ENCODE measurements around the gene TRIM62.

Gene TRIM62

GRCh38 chr1:33180911-33181890, 642 bp downstream of the TRIM62 start:
- FAIRE-seq (peak; percentile 72), DNase-seq (ENCODE audit: insufficient read length, low spot score) (peak; percentile 95)

GRCh38 chr1:33180226-33180910, 1.5 kb downstream of the TRIM62 start:
- DNase-seq (ENCODE audit: insufficient read length, low spot score) = no peak
- FAIRE-seq = no peak

DNA sequence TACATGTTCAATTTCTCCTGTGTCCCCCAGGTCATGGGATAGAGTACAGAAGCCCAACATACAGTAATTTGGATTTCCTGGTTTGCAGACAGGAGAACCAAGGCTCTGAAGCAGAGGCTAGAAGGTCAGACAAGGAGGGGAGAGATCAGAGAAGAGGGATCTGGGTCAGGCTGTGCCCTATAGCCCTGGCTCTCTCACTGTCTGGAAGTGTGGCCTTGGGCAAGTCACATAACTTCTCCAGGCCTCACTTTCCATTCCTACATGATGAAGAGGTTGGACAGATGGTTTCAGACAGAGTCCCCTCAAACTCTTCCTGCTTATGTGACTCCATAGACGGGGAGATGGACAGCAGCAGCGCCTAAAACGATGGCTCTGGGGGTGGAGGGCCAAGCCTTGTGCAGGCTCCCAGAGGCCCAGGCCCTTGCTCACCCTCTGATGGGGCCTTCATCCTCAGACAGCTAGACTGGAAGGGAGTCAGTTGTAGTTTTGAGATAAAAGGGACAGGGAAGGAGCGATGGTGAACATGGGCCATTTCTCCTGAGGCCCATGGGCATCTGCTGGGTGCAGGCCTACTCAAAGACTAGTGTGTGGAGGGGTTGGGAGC, 2.9 kb downstream of the TRIM62 start:
- FAIRE-seq (no peak), DNase-seq (ENCODE audit: insufficient read length, low spot score) (no peak)

DNA sequence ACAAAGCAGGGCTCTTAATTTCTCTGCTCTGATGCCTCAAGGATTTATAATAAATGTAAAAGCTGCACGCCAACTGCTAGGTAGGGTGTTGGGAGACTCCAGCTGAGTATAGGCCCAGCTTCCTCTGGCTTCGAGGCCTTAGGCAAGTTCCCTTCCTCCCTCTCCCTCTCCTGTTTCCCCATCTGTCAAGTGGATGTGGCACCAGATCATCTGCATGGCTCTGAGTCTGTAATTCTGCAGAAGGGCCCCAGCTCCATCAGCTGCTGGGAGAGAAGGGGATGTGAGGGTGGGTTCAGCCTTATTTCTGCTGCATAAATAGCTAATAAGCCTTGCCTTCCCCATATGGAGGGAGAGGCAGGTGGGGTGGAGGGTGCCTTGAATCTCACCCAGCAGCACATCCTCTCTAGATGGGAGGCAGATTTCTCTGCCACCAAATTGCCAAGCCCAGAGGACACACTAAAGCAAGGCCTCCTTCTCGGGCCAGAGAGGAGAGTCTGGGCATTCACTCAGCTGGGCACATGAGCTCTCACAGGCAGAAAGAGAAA, 3.8 kb downstream of the TRIM62 start:
- DNase-seq (ENCODE audit: insufficient read length, low spot score) (no peak), FAIRE-seq (no peak)

DNA sequence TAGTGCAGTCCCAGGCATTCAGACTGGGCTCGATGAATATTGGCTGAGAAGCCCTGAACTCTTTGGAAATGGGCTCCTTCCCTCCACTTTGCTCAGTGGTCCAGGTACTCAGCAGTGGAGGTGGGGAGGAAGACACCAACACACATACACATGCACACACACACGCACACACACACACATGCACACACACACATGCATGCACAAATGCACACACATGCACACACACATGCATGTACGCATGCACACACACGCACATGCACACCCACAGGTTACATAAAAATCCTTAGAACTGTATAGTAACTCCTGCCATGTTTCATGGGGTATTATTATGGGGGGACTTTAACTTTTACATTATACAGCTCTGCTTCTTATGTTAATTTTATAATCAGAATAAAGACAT, 5.0 kb downstream of the TRIM62 start:
- FAIRE-seq (no peak), DNase-seq (ENCODE audit: insufficient read length, low spot score) (no peak)

DNA sequence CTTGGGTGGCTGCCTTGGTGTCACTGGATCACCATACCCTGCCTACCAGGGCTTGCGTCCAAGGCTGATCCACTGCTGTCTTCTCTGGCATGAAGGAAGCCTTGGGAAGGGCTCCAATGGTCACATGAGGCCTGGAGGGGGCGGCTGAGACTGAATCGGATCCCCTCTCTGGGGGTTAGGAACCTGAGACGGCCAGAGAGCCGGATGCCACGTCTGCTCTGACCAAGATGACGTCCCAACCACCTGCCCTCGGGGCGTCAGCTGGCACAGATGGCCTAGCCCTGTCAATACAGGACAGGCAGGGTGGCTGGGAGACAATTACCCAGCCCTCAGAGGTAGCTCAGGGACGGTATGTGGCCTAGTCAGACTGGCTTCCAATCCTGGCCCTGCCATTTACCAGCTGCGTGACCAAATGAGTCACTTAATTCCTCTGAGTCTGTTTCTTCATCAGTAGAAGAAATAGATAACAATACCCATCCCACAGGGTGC, 5.4 kb downstream of the TRIM62 start:
- FAIRE-seq (no peak), DNase-seq (ENCODE audit: insufficient read length, low spot score) (no peak)

DNA sequence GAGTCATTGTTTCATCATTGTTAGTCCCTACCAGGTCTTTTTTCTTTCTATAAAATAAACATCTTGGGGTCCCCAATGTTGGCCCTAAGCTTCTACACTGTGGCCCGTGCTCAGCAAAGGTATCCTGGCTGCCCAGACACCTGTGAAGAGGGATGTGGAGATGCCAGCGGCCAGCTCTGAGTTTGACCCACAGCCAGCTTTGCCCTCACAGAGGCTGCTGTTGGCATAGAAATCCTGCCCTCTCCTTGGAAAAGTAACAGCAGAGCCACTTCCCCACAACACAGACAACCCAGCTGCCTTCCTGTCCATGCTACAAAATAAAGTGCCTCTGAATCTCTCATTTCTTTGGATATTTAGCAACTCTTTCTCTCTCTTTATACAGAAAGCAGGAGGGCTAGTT, 6.0 kb downstream of the TRIM62 start:
- FAIRE-seq = no peak
- DNase-seq (ENCODE audit: insufficient read length, low spot score) = no peak

DNA sequence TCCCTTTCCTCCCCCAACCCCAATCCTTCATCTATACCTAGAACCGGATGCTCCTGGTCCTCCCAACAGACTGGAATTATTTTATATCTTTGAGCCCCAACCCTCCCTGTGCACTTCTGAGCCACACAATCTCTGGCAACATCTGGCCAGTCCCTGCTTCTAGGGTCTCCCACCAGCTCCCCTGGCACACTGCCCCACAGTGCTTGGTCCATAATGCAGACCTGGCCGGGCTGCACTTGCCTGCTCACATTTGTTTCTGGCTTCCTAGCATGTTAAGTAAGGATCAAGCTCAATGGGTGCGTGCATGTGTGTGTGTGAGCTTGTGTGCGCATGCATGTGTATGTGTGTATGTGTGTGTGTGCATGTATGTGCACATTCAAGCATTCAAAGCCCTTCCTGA, 8.8 kb downstream of the TRIM62 start:
- FAIRE-seq = no peak

DNA sequence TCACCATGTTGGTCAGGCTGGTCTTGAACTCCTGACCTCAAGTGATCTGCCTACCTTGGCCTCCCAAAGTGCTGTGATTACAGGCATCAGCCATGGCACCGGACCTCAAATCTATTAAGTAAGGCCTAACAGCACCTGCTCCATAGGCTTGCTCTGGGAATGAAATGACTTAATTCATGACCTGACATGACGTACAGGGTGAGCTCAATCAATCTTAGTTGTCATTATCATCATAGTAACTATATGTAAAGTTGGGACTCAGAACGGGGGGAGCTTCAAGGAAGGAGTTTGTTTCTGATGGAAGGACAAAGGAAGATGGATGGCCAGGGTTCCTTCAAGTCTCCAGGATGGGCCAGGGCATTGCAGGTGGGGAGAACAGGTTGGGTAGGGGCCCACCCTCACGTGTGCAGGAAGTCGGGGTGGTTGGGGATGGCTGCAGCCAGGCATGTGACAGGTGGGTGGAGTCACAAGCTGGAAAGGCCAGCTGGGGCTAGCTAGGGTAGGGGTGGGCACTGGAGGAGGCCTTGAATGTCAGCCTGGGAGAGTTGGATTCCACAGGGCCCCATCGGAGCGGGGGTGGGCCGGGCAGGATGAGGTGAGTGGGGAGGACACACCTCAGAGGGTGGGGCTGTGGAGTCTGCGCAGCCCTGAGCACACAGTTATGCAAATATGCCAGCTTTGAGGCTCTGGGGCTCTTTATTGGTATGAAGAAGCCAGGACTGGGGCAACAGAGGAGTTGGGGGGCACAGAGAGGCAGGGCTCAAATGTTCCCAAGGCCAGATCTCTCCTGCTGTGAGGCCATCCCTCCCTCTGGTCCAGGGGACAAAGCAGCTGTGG, 9.6 kb downstream of the TRIM62 start:
- no peak for DNase-seq (ENCODE audit: insufficient read length, low spot score)
- FAIRE-seq = no peak

More for the DNA sequence above, 8.8 kb downstream of the TRIM62 start:
- DNase-seq (ENCODE audit: insufficient read length, low spot score) = no peak

DNA sequence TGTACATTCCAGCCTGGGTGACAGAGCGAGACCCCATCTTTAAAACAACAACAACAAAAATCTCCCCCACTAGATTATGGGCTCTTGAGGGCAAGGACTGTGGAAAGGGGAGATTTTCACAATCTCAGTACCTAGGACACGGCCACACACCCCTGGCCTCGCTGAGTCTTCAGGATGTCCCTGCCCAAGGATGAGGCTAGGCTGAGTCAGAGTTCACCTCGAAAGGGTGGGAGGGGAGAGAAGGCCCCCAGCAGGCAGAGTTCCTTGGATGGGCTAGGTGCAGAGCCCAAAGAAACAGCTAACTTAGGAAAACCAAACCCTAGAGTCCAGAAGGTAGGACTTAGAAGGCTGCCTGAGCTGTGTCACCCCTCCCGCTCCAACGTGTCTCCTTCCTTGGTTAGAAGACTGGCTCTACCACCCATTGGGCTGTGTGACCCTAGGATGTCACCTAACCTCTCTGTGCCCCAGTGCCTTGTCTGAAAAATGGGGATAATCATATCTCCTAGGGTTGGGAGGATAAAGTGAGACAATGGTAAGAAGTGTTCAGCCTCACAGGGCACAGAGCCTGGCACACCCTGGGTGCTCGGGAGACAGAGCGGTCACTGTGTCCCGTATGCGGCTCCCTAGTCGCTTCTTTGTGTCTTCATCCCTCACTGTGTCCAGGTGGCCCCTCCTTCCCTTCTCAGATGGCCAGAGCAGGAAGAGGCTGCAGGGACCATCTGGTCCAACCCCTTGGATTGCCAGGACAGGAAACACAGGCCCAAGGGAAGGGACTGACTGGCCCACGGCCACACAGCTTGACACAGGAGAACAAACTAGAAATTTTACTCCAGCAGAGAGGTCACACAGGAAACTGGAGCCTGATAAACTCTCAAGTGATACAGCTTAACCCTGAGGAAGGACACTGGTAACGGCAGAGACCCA, 11.2 kb downstream of the TRIM62 start:
- no peak for DNase-seq (ENCODE audit: insufficient read length, low spot score)
- no peak for FAIRE-seq

- FAIRE-seq (no peak), DNase-seq (ENCODE audit: insufficient read length, low spot score) (no peak)
Observed at GRCh38 chr1:33169290-33170055, 12.4 kb downstream of the TRIM62 start.

DNA sequence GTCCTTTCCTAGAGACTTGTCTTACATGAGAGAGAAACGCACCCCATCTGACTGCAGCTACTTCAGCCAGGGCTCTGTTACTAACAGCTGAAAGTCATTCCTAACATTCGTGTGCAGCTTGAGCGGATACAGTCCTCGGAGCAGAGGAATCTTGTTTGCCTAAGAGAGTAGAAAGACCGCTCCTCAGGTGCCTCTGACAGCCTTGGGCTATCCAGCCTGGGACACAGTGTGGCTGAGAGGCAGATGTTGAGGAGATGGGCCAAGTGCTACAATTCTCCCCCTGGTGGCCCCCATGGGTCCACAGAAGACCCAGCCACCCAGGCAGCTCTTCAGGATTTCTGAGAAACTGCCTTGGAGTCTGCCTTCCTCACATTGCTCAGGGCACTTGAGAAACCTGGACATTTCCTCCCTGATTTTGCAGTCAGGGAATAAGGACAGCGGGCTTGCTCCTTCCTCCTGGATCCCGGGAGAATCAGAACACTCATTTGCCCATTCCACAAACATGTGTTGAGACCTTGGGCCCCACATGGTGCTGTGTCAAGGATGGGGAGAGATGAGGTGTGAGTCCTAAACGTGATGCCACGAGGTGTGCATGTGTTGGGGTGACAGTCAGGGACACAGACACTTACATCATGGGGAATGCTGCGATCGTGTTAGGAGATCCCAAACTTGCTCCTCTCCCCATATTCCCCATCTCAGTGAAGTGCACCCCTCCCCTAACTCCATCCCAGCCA, 13.1 kb downstream of the TRIM62 start:
- FAIRE-seq (no peak), DNase-seq (ENCODE audit: insufficient read length, low spot score) (no peak)

DNA sequence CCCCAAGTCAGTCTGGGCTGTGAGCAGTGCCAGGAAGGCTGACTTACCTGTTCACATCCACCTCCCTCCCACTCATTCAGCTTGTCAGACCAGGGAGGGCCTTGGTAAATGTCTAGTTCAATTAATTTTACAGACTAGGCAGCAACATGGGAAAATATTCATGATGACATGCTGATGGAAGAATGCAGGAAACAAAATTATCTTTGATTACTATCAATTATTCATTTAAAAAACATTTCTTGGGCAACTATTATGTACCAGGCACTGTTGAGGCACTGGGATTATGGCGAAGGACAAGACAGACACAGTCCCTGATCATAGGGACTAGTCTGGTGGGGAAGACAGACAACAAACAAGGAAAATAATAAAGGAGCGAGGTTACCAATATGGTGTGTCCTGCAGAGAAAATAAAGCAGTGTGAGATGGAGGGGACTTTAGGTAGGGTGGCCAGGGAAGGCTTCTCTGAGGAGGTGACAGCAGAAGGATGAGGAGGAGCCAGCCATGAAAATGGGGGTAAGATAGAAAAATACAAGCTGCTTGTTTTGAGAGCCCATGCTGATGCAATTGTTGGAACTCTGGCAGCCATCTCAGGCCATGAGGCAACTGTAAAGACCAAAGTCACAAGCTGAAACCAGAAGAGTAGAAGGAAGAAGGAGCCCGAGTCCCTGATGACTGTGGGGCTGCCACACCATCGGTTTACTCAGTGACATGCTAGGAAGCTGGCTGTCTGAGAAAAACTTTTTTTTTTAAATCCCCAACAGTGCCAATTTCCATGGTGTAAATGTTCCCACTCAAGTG, 14.0 kb downstream of the TRIM62 start:
- no peak for FAIRE-seq

GRCh38 chr1:33165809-33166208, 16.0 kb downstream of the TRIM62 start:
- DNase-seq (ENCODE audit: insufficient read length, low spot score) = no peak
- no peak for FAIRE-seq

More for the DNA sequence above, 14.0 kb downstream of the TRIM62 start:
- no peak for DNase-seq (ENCODE audit: insufficient read length, low spot score)

DNA sequence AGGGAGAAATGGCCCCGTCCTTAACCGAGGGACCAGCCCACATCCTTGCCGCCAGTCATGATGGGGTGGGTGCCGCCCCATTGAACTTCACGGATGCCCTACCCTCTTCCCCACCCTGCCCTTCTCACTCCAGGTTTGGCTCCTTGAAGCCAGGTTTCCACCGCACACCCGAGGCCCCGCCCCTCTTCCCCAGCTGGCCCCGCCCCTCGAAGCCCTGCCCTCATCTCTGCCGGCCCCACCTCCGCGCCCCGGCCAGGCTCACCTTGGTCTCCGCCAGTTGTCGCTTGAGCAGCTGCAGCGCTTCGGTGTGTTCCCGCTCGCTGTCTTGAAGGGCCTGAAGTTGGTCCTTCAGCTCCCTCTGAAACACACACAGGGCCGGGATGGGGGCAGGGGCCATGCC, 16.6 kb downstream of the TRIM62 start:
- FAIRE-seq (no peak), DNase-seq (ENCODE audit: insufficient read length, low spot score) (no peak)

DNA sequence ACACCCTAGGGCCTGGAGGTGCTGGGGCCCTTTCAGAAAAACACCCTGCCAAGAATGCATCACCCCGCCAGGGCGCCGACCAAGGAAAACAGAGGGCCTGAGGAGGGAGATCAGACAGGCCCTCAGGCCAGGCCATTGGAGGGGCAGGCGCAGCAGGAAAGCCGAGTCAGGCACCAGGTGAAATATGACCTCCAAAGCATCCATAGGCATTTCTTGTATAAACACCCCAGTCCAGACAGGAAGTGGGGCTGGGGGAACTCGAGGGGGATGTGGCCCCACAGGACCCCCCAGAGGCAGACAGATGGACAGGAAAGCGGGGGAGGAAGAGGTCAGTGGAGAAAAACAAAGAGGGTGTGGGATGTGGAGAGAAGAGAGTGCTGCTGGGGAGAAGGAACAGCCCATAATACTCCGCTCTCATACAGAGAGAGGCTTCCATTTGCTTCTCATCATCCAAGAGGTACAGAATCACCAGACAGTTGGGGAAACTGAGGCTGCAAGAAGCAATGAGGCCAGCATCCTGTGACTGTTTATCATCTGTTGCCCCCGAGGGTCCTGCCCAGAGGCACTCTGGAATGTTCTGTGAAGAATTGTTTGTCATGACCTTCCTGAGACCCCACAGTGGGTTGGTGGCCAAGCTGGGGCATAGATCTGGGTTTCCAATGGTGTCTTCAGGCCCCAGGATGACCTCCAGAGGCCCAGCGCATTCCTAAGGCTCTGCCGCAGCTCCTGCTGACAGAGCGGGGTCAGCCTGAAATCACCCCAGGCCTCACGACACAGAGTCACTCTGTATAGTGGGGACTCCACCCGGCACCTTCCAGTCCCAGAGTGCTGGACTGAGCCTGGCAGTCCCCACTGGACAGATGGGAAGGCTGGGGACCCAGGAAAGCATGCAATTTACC, 18.0 kb downstream of the TRIM62 start:
- FAIRE-seq (no peak), DNase-seq (ENCODE audit: insufficient read length, low spot score) (no peak)

Measured in GM19239 (cell line).